GM19351 (cell line): ENCODE data around the gene TMEM121B.

Experiments used
- ATAC-seq: cut with Tn5 transposase; IDR thresholded peaks from one replicate; pipeline ENCODE4 v1.9.1; 2021; ENCODE audit warnings: mild to moderate bottlenecking, moderate library complexity; ENCODE audit not compliant: unreplicated experiment

The TMEM121B gene

GRCh38 chr22:17112491-17113042 lies 8.6 kb downstream of the TMEM121B start:
- no peak for ATAC-seq

DNA sequence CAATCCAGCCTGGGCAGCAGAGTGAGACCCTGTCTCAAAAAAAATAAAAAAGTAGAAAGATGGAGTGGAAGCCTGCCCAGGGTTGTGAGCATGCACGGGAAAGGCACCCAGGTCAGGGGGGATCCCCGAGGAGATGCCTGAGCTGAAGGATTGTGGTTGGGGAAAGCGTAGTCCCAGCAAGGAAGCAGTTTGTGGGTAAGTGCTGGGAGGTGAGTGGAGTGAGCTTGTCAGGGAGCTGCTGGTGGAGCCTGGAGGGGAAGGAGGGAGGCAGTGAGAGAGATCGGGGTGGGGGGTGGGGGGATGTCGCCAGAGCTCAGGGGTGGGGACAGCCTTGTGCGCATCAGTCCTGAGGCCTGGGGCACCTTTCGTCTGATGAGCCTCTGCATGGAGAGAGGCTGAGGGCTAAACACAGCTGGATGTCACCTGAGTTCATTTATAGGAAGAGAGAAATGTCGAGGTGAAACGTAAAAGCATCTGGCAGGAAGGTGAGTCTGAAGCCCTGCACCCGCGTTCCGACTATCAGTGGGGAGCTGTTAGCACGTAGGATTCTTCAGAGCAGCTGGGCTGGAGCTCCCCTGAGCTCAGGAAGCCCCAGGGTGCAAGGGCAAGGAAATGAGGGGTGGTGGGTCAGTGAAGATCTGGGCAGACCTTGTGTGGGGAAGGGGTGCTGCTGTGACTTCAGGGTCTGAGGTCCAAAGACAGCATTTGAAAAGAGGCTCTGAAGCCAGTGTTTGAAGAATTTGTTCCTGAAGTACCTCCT lies 10.2 kb downstream of the TMEM121B start:
- ATAC-seq = no peak

- ATAC-seq = no peak
Measured at GRCh38 chr22:17109976-17110375, 11.2 kb downstream of the TMEM121B start.

DNA sequence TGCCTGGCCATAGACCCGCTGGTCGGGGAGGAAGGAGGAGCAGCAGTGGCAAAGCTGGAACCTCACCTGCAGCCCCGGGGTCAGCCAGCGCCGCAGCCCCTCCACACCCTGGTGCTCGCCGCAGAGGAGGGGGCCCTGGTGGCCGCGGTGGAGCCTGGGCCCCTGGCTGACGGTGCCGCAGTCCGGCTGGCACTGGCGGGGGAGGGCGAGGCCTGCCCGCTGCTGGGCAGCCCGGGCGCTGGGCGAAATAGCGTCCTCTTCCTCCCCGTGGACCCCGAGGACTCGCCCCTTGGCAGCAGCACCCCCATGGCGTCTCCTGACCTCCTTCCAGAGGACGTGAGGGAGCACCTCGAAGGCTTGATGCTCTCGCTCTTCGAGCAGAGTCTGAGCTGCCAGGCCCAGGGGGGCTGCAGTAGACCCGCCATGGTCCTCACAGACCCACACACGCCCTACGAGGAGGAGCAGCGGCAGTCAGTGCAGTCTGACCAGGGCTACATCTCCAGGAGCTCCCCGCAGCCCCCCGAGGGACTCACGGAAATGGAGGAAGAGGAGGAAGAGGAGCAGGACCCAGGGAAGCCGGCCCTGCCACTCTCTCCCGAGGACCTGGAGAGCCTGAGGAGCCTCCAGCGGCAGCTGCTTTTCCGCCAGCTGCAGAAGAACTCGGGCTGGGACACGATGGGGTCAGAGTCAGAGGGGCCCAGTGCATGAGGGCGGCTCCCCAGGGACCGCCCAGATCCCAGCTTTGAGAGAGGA lies 11.9 kb downstream of the TMEM121B start:
- ATAC-seq = no peak

GRCh38 chr22:17108256-17109112 lies 12.7 kb downstream of the TMEM121B start:
- no peak for ATAC-seq

- no peak for ATAC-seq
Measured at GRCh38 chr22:17107547-17107810, 13.7 kb downstream of the TMEM121B start.

GRCh38 chr22:17106785-17107546 lies 14.2 kb downstream of the TMEM121B start:
- ATAC-seq = no peak

GRCh38 chr22:17106161-17106784 lies 14.9 kb downstream of the TMEM121B start:
- no peak for ATAC-seq

GRCh38 chr22:17105143-17106129 lies 15.7 kb downstream of the TMEM121B start:
- no peak for ATAC-seq

DNA sequence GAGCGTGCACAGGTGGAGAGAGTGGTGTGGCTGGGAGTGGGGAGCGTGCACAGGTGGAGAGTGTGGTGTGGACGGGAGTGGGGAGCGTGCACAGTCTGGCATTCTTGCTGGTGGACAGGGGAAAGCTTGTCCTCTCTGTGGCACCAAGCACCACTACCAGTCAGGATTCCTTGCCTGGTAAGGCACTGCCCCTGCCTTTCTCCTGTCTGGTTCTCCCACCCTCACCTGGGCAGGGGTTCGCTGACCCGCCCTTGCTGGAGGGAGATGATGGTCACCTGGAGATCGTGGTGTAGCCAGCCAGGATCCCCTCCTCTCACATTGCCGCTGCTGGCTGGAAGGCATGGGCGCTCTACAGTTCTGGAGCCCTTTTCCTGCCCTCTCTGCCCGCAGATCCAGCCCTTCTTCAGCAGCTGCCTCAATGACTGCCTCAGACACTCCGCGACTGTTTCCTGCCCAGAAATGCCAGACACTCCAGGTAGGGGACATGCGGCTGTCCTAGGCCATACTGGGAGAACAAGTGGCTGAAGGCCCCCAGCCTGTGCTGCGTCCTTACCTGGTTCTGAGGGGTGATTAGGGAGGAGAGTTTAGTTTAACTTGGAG lies 16.7 kb downstream of the TMEM121B start:
- no peak for ATAC-seq

DNA sequence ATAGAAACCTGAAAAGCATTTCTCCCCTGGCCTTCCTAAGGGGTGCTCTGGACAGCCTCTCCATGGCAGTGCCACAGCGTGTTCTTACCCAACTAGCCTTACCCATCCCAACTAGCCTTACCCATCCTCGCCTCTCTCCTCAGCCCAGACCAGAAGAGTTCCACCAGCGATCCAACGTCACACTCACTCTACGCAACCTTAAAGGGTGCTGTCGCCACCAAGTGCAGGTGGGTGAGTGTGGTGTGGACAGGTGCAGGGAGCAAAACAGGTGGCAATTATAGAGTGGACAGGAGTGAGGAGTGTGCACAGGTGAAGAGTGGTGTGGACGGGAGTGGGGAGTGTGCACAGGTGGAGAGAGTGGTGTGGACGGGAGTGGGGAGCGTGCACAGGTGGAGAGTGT lies 17.8 kb downstream of the TMEM121B start:
- no peak for ATAC-seq

DNA sequence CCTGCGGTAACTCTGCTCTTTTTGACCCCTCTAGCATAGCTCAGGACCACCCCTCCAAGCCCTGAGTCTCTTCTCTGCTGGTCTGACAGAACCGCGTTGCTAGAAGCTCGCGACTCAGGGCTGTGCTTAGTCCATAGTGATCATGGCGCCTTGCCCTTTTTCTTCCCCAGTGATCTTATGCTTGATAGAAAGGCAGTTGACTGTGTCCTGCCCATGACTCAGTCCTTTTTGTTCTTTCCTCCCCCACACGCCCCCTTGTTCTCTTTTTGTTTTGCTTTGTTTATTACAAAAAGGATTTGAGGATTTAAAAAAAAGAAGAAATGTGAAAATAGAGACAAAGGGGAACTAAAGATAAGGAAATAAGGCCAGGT lies 18.9 kb downstream of the TMEM121B start:
- ATAC-seq = no peak

- ATAC-seq = no peak
Measured at GRCh38 chr22:17101475-17102296, 19.5 kb downstream of the TMEM121B start.

- no peak for ATAC-seq
Measured at GRCh38 chr22:17100621-17101020, 20.5 kb downstream of the TMEM121B start.

DNA sequence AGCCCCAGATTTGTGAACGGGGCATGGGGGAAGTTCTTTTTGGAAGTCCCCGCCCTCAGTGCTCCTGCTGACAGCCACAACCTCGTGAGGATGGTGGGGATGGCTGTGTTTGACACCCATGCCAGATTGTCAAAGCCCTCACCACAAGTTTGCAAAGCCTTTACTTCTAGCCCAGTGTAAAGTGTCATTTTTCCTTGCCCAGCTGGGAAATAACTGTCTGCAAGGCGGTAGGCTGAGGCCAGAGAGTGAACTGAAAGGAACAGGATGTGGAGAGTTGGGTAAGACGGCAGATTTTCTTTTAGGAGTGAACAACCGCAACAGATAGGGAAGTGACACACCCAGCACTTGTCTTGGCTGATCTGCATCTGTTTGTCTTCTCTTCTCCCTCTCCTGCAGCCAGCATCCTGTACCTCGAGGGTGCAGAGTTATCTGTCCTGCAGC lies 22.8 kb downstream of the TMEM121B start:
- ATAC-seq = no peak

DNA sequence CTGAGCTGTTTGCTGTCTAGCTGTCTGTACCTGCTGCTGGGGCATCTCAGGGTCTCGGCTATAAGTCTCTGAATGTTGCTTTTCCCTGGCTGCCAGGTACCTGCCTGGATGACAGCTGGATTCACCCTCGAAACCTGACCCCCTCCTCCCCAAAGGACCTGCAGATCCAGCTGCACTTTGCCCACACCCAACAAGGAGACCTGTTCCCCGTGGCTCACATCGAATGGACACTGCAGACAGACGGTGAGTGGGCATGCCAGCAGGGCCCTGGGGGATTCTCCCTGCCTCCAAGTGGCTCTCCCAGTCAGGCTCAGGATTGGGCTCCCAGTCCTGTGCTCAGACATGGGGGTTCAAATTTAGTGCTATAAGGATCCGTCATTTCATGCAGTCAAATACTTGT lies 23.5 kb downstream of the TMEM121B start:
- no peak for ATAC-seq

DNA sequence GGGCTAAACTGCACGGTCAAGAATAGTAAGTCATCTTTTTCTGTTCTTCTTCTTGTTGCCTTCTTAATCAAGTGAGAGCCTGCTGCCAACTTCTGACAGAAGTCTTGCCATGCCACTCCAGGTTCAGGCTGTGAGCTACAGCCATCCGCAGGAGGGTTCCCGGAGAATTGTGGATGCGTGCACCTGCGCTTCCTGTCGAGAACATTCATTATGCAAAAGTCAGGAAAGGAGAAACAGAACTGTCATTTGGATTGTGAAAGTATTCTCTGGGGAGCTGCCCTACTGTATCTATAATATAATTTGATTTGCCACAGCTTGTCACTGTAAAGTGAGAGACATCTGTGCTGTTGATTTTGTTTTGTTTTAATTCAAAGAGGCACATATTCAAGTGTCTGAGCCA lies 24.1 kb downstream of the TMEM121B start:
- no peak for ATAC-seq

GRCh38 chr22:17096071-17096470 lies 25.1 kb downstream of the TMEM121B start:
- ATAC-seq = no peak
